Mucosa of descending colon (tissue), 3 donors: ENCODE data around the gene PDCD4. TPM values are rescaled to one million over a fixed set of nuclear protein-coding genes. Genes with fewer than 3 reads are reported as not detected.

Source experiments
- ATAC-seq: fragments of 200-7000 bp; cut with Tn5 transposase; one replicate; pipeline ENCODE4 v1.9.1; 2020; ENCODE audit warnings: mild to moderate bottlenecking, moderate library complexity
- DNase-seq, 3 donors: peaks; one replicate each; pipeline ENCODE4 v3.0.0-alpha.2; 2020
- H3K36me3 ChIP-seq: fragments of 200-600 bp; one replicate; pipeline ENCODE4 v1.8.0; 2021; ENCODE audit warnings: low read depth, mild to moderate bottlenecking
- H3K4me1 ChIP-seq: fragments of 200-600 bp; one replicate; pipeline ENCODE4 v1.8.0; 2021; ENCODE audit warnings: low read depth, mild to moderate bottlenecking
- H3K4me3 ChIP-seq: fragments of 200-600 bp; one replicate; pipeline ENCODE4 v1.8.0; 2021; ENCODE audit warnings: mild to moderate bottlenecking
- H3K9me3 ChIP-seq: fragments of 200-600 bp; one replicate; pipeline ENCODE4 v1.8.0; 2021; ENCODE audit warnings: mild to moderate bottlenecking
- CTCF ChIP-seq: fragments of 200-600 bp; IDR thresholded peaks from one replicate; pipeline ENCODE4 v1.8.0; 2022; ENCODE audit warnings: antibody characterized with exemption, mild to moderate bottlenecking
- intact Hi-C, 2 donors: fragments of 100-400 bp; cut with DNase I in 1 of 2; cut with micrococcal nuclease in 1 of 2; formaldehyde crosslinking; loops; one replicate each; pipeline versions ENCODE4 v1.11.0 to v1.11.1; 2022; cut with DNase I, micrococcal nuclease
- total RNA-seq, 3 donors: library from RNA; stranded (reverse); fragmentation: NEBNext Ultra II Directional in 2 of 3; extraction: Animal tissue kit (Norgen Biotek cat#: 25700) in 2 of 3; gene quantifications; one replicate each; pipeline versions ENCODE4 v1.2.1 to v1.2.4, GENCODE V29; 2021 to 2023
- donor health status: DM: no; HTN: no; CAD: no; lungs with moderate emphysema.
- donor health status: DM: no; HTN: no; CAD: no.
- donor health status: DM: no; HTN: yes; CAD: no.

PDCD4 gene
- total RNA-seq, 3 donors from 2014 or later = 290 to 605 (median 528) TPM

- Histone ChIP-seq H3K9me3 (no peaks in the 10 kb centered on the region), H3K4me1 (no peaks in the 10 kb centered on the region), H3K36me3 (no peaks in the 10 kb centered on the region), H3K4me3 (no peak overlapping the region)
- intact Hi-C loops = no loop called here
- TF ChIP-seq CTCF = no peak
- ATAC-seq (no peak), DNase-seq (no peak)
Measured at GRCh38 chr10:110939419-110939818, 67.7 kb downstream of the PDCD4 start.

GRCh38 chr10:110944792-110945396 lies 73.2 kb downstream of the PDCD4 start:
- ATAC-seq (no peak), DNase-seq (no peak)
- no peak overlapping the region for H3K4me3 ChIP-seq
- H3K9me3 ChIP-seq = no peaks in the 10 kb centered on the region
- no peaks in the 10 kb centered on the region for H3K4me1 ChIP-seq
- no peak for TF ChIP-seq CTCF
- intact Hi-C loops = no loop called here
- no peaks in the 10 kb centered on the region for H3K36me3 ChIP-seq

- ATAC-seq = no peak
- intact Hi-C loops = no loop called here
Measured at GRCh38 chr10:110946496-110946895, 74.8 kb downstream of the PDCD4 start.

GRCh38 chr10:110947061-110947595 lies 75.4 kb downstream of the PDCD4 start:
- H3K4me1 ChIP-seq = no peaks in the 10 kb centered on the region
- no peak for DNase-seq
- no peaks in the 10 kb centered on the region for H3K36me3 ChIP-seq
- ATAC-seq = no peak
- intact Hi-C loops = no loop called here
- no peak for TF ChIP-seq CTCF
- H3K9me3 ChIP-seq = no peaks in the 10 kb centered on the region
- no peak overlapping the region for H3K4me3 ChIP-seq

More at GRCh38 chr10:110946496-110946895, 74.8 kb downstream of the PDCD4 start:
- H3K4me1 ChIP-seq = no peaks in the 10 kb centered on the region
- no peak for TF ChIP-seq CTCF
- DNase-seq = no peak
- no peak overlapping the region for H3K4me3 ChIP-seq
- H3K36me3 ChIP-seq = no peaks in the 10 kb centered on the region
- H3K9me3 ChIP-seq = no peaks in the 10 kb centered on the region

Other genes starting within 250 kb of the PDCD4 start
- 1 to 10 TPM in 2 of 3 donors, under 1 TPM in 1; 0.46 to 9.7 (median 2.0) TPM for gene RBM20, start 227.6 kb upstream of the PDCD4 start, total RNA-seq
- 10 to 100 TPM; 10.6 to 23.4 (median 17.6) TPM for gene BBIP1, start 47.3 kb downstream of the PDCD4 start, total RNA-seq
- gene SHOC2, start 47.7 kb downstream of the PDCD4 start, total RNA-seq = 10 to 100 TPM; 68.5 to 90.7 (median 72.3) TPM
- 10 to 100 TPM; 10.9 to 16.2 (median 12.8) TPM for gene ADRA2A, start 205.1 kb downstream of the PDCD4 start, total RNA-seq